B cell (primary cell): ENCODE results near the gene MPPE1.

Source experiments
- CTCF ChIP-seq: fragments of 200-600 bp; IDR thresholded peaks from one replicate; pipeline ENCODE4 v1.8.0; 2022; ENCODE audit warnings: antibody characterized with exemption, mild to moderate bottlenecking
- EZH2 ChIP-seq: IDR thresholded peaks from 2 replicates; pipeline ENCODE4 v1.6.1; 2012; ENCODE audit warnings: borderline replicate concordance, low read depth, mild to moderate bottlenecking, moderate library complexity, low read length; ENCODE audit not compliant: insufficient read depth, poor library complexity, severe bottlenecking

GRCh38 chr18:11905613-11906012 lies 2.5 kb downstream of the MPPE1 start:
- no peak for TF ChIP-seq EZH2
- no peak for TF ChIP-seq CTCF
